ENCODE data around the gene NDUFV3. TPM values are rescaled to one million over a fixed set of nuclear protein-coding genes. Genes with fewer than 3 reads are reported as not detected.

The NDUFV3 gene
- total and polyA plus RNA-seq, 2 experiments from 2014 or later, result 31.9 to 36.3 TPM

DNA sequence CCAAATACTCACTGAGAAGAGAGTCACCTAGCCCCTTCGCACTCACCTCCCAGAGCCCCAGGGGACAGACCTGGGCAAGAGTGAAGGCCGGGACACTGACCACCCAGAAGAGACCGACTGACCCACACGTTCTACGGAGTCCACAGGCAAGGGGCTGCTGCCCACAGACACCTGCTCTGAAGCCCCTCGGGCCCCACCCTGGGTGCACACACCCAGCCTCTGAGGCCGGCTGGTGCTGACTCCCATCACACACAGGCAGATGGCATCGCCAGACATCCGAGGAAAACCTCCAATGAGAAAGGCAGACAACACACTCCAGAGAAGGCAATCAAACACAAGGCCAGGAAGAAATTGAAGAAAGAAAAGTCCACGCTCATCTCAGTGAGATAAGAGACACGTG is 35.9 kb upstream of the NDUFV3 start:
- Histone ChIP-seq H3K27ac (no peak overlapping the region), H3K27me3 (no peaks in the 10 kb centered on the region), H3K79me2 (no peaks in the 10 kb centered on the region), H3K36me3 (replicated peaks; ENCODE audit: insufficient read depth, low read depth) (no peaks in the 10 kb centered on the region), H3K4me2 (no peak overlapping the region), H3K9me3 (ENCODE audit: low read depth) (no peaks in the 10 kb centered on the region), H3K4me1 (ENCODE audit: insufficient read depth) (no peaks in the 10 kb centered on the region), H2AFZ (no peak overlapping the region), H4K20me1 (ENCODE audit: insufficient read depth, poor library complexity, severe bottlenecking) (no peaks in the 10 kb centered on the region), H3K4me3 (no peak overlapping the region), H3K9me2 (replicated peaks; ENCODE audit: insufficient read depth) (no peaks in the 10 kb centered on the region)
- TF ChIP-seq EZH2 (IDR thresholded peaks at IDR 0.05; ENCODE audit: borderline replicate concordance), result no peak
- TF ChIP-seq, protein P1, sequence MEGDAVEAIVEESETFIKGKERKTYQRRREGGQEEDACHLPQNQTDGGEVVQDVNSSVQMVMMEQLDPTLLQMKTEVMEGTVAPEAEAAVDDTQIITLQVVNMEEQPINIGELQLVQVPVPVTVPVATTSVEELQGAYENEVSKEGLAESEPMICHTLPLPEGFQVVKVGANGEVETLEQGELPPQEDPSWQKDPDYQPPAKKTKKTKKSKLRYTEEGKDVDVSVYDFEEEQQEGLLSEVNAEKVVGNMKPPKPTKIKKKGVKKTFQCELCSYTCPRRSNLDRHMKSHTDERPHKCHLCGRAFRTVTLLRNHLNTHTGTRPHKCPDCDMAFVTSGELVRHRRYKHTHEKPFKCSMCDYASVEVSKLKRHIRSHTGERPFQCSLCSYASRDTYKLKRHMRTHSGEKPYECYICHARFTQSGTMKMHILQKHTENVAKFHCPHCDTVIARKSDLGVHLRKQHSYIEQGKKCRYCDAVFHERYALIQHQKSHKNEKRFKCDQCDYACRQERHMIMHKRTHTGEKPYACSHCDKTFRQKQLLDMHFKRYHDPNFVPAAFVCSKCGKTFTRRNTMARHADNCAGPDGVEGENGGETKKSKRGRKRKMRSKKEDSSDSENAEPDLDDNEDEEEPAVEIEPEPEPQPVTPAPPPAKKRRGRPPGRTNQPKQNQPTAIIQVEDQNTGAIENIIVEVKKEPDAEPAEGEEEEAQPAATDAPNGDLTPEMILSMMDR (IDR thresholded peaks at IDR 0.05; ENCODE audit: poor library complexity), result no peak
- TF ChIP-seq EZH2phosphoT487 (IDR thresholded peaks at IDR 0.05; ENCODE audit: low read depth, severe bottlenecking, unreplicated experiment), result no peak
- no peak for DNase-seq (ENCODE audit: low spot score)
- WGBS (ENCODE audit: low lambda C conversion rate, missing lambda C conversion rate), result 95% methylated on average over 11 of the region's 11 CpGs

DNA sequence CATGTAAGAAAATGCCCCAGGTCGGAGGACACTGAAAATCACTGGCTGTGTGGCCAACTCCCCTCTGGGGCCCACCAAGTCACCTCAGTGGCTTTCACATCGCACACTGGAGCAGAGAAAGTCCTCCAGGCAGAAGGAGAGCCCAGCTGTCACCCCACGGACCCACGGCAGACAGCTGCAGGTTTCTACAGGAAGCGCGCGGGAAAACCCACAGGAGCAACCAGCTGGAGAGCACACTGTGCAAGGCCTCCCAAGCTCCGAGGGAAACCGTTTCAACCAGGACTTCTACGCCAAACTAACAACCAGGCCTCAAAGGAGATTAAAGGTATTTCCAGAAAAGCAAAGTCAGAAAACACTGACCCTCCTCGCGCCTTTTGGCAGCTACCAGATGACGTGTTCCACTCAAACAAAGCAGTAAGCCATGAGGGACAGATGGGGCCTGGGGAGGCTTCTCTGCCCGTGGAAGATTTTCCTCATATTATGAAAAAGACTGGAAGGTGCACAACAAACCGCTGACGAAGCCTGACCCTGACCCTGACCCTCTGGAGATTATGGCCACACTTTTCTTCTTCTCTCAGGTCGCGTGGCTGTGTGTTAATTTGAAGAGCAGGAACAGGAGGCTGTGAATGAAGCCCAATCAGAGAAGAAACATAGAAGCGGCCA is 34.8 kb upstream of the NDUFV3 start:
- Histone ChIP-seq H3K4me2 (no peak overlapping the region), H3K4me3 (no peak overlapping the region), H3K9me3 (ENCODE audit: low read depth) (no peaks in the 10 kb centered on the region), H3K27me3 (no peaks in the 10 kb centered on the region), H3K9me2 (replicated peaks; ENCODE audit: insufficient read depth) (no peaks in the 10 kb centered on the region), H3K4me1 (ENCODE audit: insufficient read depth) (no peaks in the 10 kb centered on the region), H3K36me3 (replicated peaks; ENCODE audit: insufficient read depth, low read depth) (no peaks in the 10 kb centered on the region), H3K27ac (no peak overlapping the region), H4K20me1 (ENCODE audit: insufficient read depth, poor library complexity, severe bottlenecking) (no peaks in the 10 kb centered on the region), H3K79me2 (no peaks in the 10 kb centered on the region), H2AFZ (no peak overlapping the region)
- DNase-seq (ENCODE audit: low spot score), result no peak
- 89% methylated on average over 19 of the region's 19 CpGs for WGBS (ENCODE audit: low lambda C conversion rate, missing lambda C conversion rate)
- TF ChIP-seq EZH2 (IDR thresholded peaks at IDR 0.05; ENCODE audit: borderline replicate concordance) (no peak), EZH2phosphoT487 (IDR thresholded peaks at IDR 0.05; ENCODE audit: low read depth, severe bottlenecking, unreplicated experiment) (no peak)
- TF ChIP-seq, protein P1 (IDR thresholded peaks at IDR 0.05; ENCODE audit: poor library complexity), result no peak

DNA sequence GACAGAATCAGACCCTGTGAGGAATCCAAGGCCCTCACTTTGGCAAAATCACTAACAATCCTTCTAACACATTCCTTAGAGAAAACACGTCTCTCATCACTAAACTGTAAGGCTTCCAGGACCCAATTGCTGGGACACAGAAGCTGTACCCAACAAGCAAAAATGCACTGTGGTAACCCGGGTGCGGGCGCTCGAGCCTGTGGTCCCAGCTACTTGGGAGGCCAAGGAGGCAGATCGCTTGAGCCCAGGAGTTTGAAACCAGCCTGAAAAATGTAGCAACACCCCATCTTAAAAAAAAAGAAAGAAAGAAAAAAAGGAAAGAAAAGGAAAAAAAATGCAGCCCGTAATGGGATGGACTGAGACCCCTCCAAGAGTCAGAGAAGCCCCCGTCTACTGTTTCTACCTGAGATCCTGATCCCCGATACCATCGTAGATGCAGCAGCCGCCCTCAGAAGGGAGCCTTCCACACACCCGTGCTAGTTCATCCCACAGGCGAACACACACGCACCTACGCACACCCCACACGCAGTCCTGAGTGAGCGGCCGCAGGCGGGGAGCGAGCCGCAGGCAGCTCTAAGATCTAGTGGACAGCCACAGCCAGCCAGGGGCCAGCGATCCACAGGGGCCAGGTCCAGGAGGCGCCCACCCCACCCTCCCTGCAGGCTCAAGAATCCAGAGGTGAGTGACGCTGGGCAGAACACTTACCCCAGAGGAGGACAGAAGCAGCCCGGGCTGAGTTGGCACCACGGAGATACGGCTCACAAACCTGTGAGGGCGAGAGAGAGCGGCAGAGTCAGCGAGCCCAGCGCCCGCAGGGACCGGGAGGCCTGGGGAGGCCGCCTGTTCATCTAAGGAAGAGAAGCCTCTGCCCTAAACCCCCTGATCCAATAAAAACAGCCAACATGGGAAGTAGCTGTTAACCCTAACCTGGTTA is 33.9 kb upstream of the NDUFV3 start:
- TF ChIP-seq EZH2phosphoT487 (IDR thresholded peaks at IDR 0.05; ENCODE audit: low read depth, severe bottlenecking, unreplicated experiment) (no peak), EZH2 (IDR thresholded peaks at IDR 0.05; ENCODE audit: borderline replicate concordance) (no peak)
- TF ChIP-seq, protein P1 (IDR thresholded peaks at IDR 0.05; ENCODE audit: poor library complexity), result no peak
- H3K4me3 ChIP-seq, result no peak overlapping the region
- no peaks in the 10 kb centered on the region for H4K20me1 ChIP-seq (ENCODE audit: insufficient read depth, poor library complexity, severe bottlenecking)
- no peak overlapping the region for H3K27ac ChIP-seq
- H3K27me3 ChIP-seq, result no peaks in the 10 kb centered on the region
- no peak overlapping the region for H2AFZ ChIP-seq
- no peaks in the 10 kb centered on the region for H3K79me2 ChIP-seq
- H3K4me2 ChIP-seq, result no peak overlapping the region
- H3K4me1 ChIP-seq (ENCODE audit: insufficient read depth), result no peaks in the 10 kb centered on the region
- H3K9me2 ChIP-seq (replicated peaks; ENCODE audit: insufficient read depth), result no peaks in the 10 kb centered on the region
- no peak for DNase-seq (ENCODE audit: low spot score)
- no peaks in the 10 kb centered on the region for H3K36me3 ChIP-seq (replicated peaks; ENCODE audit: insufficient read depth, low read depth)
- H3K9me3 ChIP-seq (ENCODE audit: low read depth), result no peaks in the 10 kb centered on the region
- WGBS (ENCODE audit: low lambda C conversion rate, missing lambda C conversion rate), result 94% methylated on average over 24 of the region's 34 CpGs

Measured in hepatocyte (in vitro differentiated cells).